Measurements from ENCODE around the gene AKAP13.

GRCh38 chr15:85500729-85501128, 120.3 kb downstream of the AKAP13 start:
- TF ChIP-seq CTCF (IDR thresholded peaks at IDR 0.05; ENCODE audit: poor library complexity, severe bottlenecking) = no peak
- TF ChIP-seq REST (IDR thresholded peaks at IDR 0.05; ENCODE audit: borderline replicate concordance) = no peak
- no peak for TF ChIP-seq SMC3 (conservative IDR thresholded peaks at IDR 0.05; ENCODE audit: poor library complexity)
- TF ChIP-seq MXI1 (conservative IDR thresholded peaks at IDR 0.05; ENCODE audit: poor library complexity, severe bottlenecking) = no peak
- no peak for TF ChIP-seq EZH2 (IDR thresholded peaks at IDR 0.05; ENCODE audit: borderline replicate concordance, insufficient read depth, low read length, poor library complexity, severe bottlenecking)
- TF ChIP-seq EP300 (conservative IDR thresholded peaks at IDR 0.05; ENCODE audit: poor library complexity, severe bottlenecking) = no peak

Data from neural cell (in vitro differentiated cells).